Stomach (tissue), 4 donors: ENCODE measurements around the gene ANKRD11.

Experiments
- POLR2A ChIP-seq, 4 donors: fragments of 450-650 bp; IDR thresholded peaks; one replicate each; pipeline ENCODE4 v1.6.1; 2016; ENCODE audit warnings: antibody characterized with exemption in 4 of 4, control low read depth in 2 of 4, mild to moderate bottlenecking in 1 of 4, moderate library complexity in 1 of 4
- TF ChIP-seq, protein P1 (sequence below), 7 experiments: fragments of 450-650 bp in 4 of 7; fragments of 200-600 bp in 3 of 7; sonication (generic) in 3 of 7; IDR thresholded peaks; one replicate each; pipeline ENCODE4 v1.5.1; 2016 to 2019; ENCODE audit warnings: antibody characterized with exemption in 7 of 7, control low read depth in 2 of 7, mild to moderate bottlenecking in 1 of 7

GRCh38 chr16:89512453-89512852 is 22.1 kb upstream of the ANKRD11 start:
- no peak for TF ChIP-seq POLR2A (IDR thresholded peaks at IDR 0.05)
- TF ChIP-seq, protein P1, sequence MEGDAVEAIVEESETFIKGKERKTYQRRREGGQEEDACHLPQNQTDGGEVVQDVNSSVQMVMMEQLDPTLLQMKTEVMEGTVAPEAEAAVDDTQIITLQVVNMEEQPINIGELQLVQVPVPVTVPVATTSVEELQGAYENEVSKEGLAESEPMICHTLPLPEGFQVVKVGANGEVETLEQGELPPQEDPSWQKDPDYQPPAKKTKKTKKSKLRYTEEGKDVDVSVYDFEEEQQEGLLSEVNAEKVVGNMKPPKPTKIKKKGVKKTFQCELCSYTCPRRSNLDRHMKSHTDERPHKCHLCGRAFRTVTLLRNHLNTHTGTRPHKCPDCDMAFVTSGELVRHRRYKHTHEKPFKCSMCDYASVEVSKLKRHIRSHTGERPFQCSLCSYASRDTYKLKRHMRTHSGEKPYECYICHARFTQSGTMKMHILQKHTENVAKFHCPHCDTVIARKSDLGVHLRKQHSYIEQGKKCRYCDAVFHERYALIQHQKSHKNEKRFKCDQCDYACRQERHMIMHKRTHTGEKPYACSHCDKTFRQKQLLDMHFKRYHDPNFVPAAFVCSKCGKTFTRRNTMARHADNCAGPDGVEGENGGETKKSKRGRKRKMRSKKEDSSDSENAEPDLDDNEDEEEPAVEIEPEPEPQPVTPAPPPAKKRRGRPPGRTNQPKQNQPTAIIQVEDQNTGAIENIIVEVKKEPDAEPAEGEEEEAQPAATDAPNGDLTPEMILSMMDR (IDR thresholded peaks at IDR 0.05): no peak
